SIG-M5 (cell line): ENCODE measurements around the gene KIF20A.
"Not testable (repeated sequence)": the region's sequence is repeated elsewhere in the genome, so short reads cannot be mapped to it uniquely, and the experiment has no call there.

Source experiments
- DNase-seq: peaks from one replicate; lab custom pipeline; 2025; lab: John Stamatoyannopoulos, UW

KIF20A gene

GRCh38 chr5:138186002-138186447, 7.1 kb downstream of the KIF20A start:
- no peak for DNase-seq

GRCh38 chr5:138188626-138189025, 9.7 kb downstream of the KIF20A start:
- DNase-seq = no peak

- no peak for DNase-seq
These were observed 13.9 kb downstream of the KIF20A start for GRCh38 chr5:138192826-138193225.

- not testable (repeated sequence) for DNase-seq
These were observed 14.9 kb downstream of the KIF20A start for GRCh38 chr5:138193859-138194258.

- no peak for DNase-seq
These were observed 32.1 kb downstream of the KIF20A start for GRCh38 chr5:138210985-138211384.

GRCh38 chr5:138212828-138213160, 33.9 kb downstream of the KIF20A start:
- DNase-seq = no peak

GRCh38 chr5:138213161-138214029, 34.5 kb downstream of the KIF20A start, which contains the start of gene CDC23:
CDC23 (minus strand) TSS chr5:138213323; CDS start chr5:138213312, 11 bp downstream.
- peak; percentile 84 for DNase-seq

GRCh38 chr5:138216799-138217198, 37.9 kb downstream of the KIF20A start:
- no peak for DNase-seq

- DNase-seq = no peak
These were observed 44.6 kb downstream of the KIF20A start for GRCh38 chr5:138223532-138223931.

- no peak for DNase-seq
These were observed 45.8 kb downstream of the KIF20A start for GRCh38 chr5:138224712-138225111.

- no peak for DNase-seq
These were observed 48.0 kb downstream of the KIF20A start for GRCh38 chr5:138226910-138227309.

GRCh38 chr5:138229387-138229786, 50.5 kb downstream of the KIF20A start:
- no peak for DNase-seq

GRCh38 chr5:138230261-138230660, 51.3 kb downstream of the KIF20A start:
- no peak for DNase-seq

GRCh38 chr5:138230981-138231589, 52.2 kb downstream of the KIF20A start:
- no peak for DNase-seq

GRCh38 chr5:138233280-138233679, 54.4 kb downstream of the KIF20A start:
- DNase-seq = no peak

- DNase-seq = no peak
These were observed 55.7 kb downstream of the KIF20A start for GRCh38 chr5:138234651-138235050.
